ENCODE results near the gene STUM. TPM values are rescaled to one million over a fixed set of nuclear protein-coding genes. Genes with fewer than 3 reads are reported as not detected.

STUM gene
- total and polyA plus RNA-seq, 2 donors from 2014 or later, result 1.6 to 1.9 TPM

GRCh38 chr1:226655251-226656163 lies 106.9 kb downstream of the STUM start:
- peak overlapping the region in 1 of 2 donors; percentile 36 for H3K27ac ChIP-seq (ENCODE audit: low read depth in 2 of 2, low read length in 2 of 2)
- no peaks in the 10 kb centered on the region for H3K36me3 ChIP-seq (ENCODE audit: control insufficient read depth in 2 of 3, insufficient read depth in 3 of 3, low read length in 3 of 3)
- H3K27me3 ChIP-seq (ENCODE audit: control insufficient read depth, insufficient read depth, low read length), result no peaks in the 10 kb centered on the region
- TF ChIP-seq, protein P1, sequence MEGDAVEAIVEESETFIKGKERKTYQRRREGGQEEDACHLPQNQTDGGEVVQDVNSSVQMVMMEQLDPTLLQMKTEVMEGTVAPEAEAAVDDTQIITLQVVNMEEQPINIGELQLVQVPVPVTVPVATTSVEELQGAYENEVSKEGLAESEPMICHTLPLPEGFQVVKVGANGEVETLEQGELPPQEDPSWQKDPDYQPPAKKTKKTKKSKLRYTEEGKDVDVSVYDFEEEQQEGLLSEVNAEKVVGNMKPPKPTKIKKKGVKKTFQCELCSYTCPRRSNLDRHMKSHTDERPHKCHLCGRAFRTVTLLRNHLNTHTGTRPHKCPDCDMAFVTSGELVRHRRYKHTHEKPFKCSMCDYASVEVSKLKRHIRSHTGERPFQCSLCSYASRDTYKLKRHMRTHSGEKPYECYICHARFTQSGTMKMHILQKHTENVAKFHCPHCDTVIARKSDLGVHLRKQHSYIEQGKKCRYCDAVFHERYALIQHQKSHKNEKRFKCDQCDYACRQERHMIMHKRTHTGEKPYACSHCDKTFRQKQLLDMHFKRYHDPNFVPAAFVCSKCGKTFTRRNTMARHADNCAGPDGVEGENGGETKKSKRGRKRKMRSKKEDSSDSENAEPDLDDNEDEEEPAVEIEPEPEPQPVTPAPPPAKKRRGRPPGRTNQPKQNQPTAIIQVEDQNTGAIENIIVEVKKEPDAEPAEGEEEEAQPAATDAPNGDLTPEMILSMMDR (IDR thresholded peaks at IDR 0.05; ENCODE audit: borderline replicate concordance, extremely low read depth, insufficient read depth), result no peak
- no peak overlapping the region for H3K9ac ChIP-seq (ENCODE audit: low read length in 3 of 3)
- H3K4me3 ChIP-seq (ENCODE audit: low read length in 3 of 3), result no peak overlapping the region
- no peaks in the 10 kb centered on the region for H3K9me3 ChIP-seq (ENCODE audit: control insufficient read depth in 2 of 3, insufficient read depth in 1 of 3, low read length in 3 of 3)
- intact Hi-C loops (cut with DNase I), result no loop called here
- FAIRE-seq (no peak), DNase-seq (peak in 1 of 5 donors; percentile 68)
- peaks cover 0 to 36% (median 9%) of the 10 kb centered on the region in 3 donors for H3K4me1 ChIP-seq (ENCODE audit: control insufficient read depth in 2 of 3, insufficient read depth in 2 of 3, low read depth in 1 of 3, low read length in 3 of 3)

- Histone ChIP-seq H3K4me3 (ENCODE audit: low read length in 3 of 3) (no peak overlapping the region), H3K27ac (ENCODE audit: low read depth in 2 of 2, low read length in 2 of 2) (no peak overlapping the region), H3K9me3 (ENCODE audit: control insufficient read depth in 2 of 3, insufficient read depth in 1 of 3, low read length in 3 of 3) (no peaks in the 10 kb centered on the region), H3K9ac (ENCODE audit: low read length in 3 of 3) (peak overlapping the region in 1 of 3 donors; percentile 38), H3K27me3 (ENCODE audit: control insufficient read depth, insufficient read depth, low read length) (no peaks in the 10 kb centered on the region), H3K36me3 (ENCODE audit: control insufficient read depth in 2 of 3, insufficient read depth in 3 of 3, low read length in 3 of 3) (no peaks in the 10 kb centered on the region), H3K4me1 (ENCODE audit: control insufficient read depth in 2 of 3, insufficient read depth in 2 of 3, low read depth in 1 of 3, low read length in 3 of 3) (peaks cover 0 to 40% (median 14%) of the 10 kb centered on the region in 3 donors)
- FAIRE-seq, result no peak
- TF ChIP-seq, protein P1 (IDR thresholded peaks at IDR 0.05; ENCODE audit: borderline replicate concordance, extremely low read depth, insufficient read depth), result no peak
- DNase-seq, result peak in 2 of 5 donors; percentile 32 to 53
- intact Hi-C loops (cut with DNase I), result no loop called here
Observed at GRCh38 chr1:226656201-226656600, 107.6 kb downstream of the STUM start.

GRCh38 chr1:226656601-226657277 lies 108.2 kb downstream of the STUM start:
- no peaks in the 10 kb centered on the region for H3K9me3 ChIP-seq (ENCODE audit: control insufficient read depth in 2 of 3, insufficient read depth in 1 of 3, low read length in 3 of 3)
- H3K4me3 ChIP-seq (ENCODE audit: low read length in 3 of 3), result no peak overlapping the region
- H3K9ac ChIP-seq (ENCODE audit: low read length in 3 of 3), result peak overlapping the region in 1 of 3 donors; percentile 38
- no peak for FAIRE-seq
- intact Hi-C loops (cut with DNase I), result no loop called here
- DNase-seq, result peak in 1 of 5 donors; percentile 49
- H3K27me3 ChIP-seq (ENCODE audit: control insufficient read depth, insufficient read depth, low read length), result no peaks in the 10 kb centered on the region
- no peak overlapping the region for H3K27ac ChIP-seq (ENCODE audit: low read depth in 2 of 2, low read length in 2 of 2)
- peaks cover 0 to 46% (median 18%) of the 10 kb centered on the region in 3 donors for H3K4me1 ChIP-seq (ENCODE audit: control insufficient read depth in 2 of 3, insufficient read depth in 2 of 3, low read depth in 1 of 3, low read length in 3 of 3)
- no peaks in the 10 kb centered on the region for H3K36me3 ChIP-seq (ENCODE audit: control insufficient read depth in 2 of 3, insufficient read depth in 3 of 3, low read length in 3 of 3)
- TF ChIP-seq, protein P1 (IDR thresholded peaks at IDR 0.05; ENCODE audit: borderline replicate concordance, extremely low read depth, insufficient read depth), result no peak
